OCI-LY3 (cell line): ENCODE data around the gene AGAP5.
"Not testable (repeated sequence)": the region's sequence is repeated elsewhere in the genome, so short reads cannot be mapped to it uniquely, and the experiment has no call there.

Source experiments
- H2AFZ ChIP-seq: fragments of 200-600, 300-600 bp; shearing (Covaris generic); 2 replicates; pipeline ENCODE4 v1.6.0; 2014; ENCODE audit warnings: antibody characterized with exemption, low read depth, low read length
- H3K27ac ChIP-seq: fragments of 200-600, 300-600 bp; sonication (generic); 2 replicates; pipeline ENCODE4 v1.5.1; 2014; ENCODE audit warnings: mild to moderate bottlenecking, low read length, moderate library complexity, mixed read lengths
- H3K27me3 ChIP-seq: fragments of 200-600, 300-600 bp; sonication (generic); 2 replicates; pipeline ENCODE4 v1.6.1; 2014; ENCODE audit warnings: low read depth, low read length, mixed read lengths
- H3K36me3 ChIP-seq: fragments of 200-600, 300-600 bp; sonication (generic); replicated peaks from 2 replicates; pipeline ENCODE3; 2014; ENCODE audit warnings: low read depth, low read length, mixed read lengths
- H3K4me1 ChIP-seq: fragments of 300-600, 200-600 bp; sonication (generic); 2 replicates; pipeline ENCODE4 v1.6.1; 2014; ENCODE audit warnings: low read length, mixed read lengths
- H3K4me2 ChIP-seq: fragments of 200-600, 300-600 bp; sonication (generic); 2 replicates; pipeline ENCODE4 v1.6.1; 2014; ENCODE audit warnings: low read length, mixed read lengths
- H3K4me3 ChIP-seq: fragments of 300-600, 200-600 bp; sonication (generic); 2 replicates; pipeline ENCODE4 v1.5.1; 2014; ENCODE audit warnings: antibody characterized with exemption, mild to moderate bottlenecking, low read length, moderate library complexity
- H3K79me2 ChIP-seq: fragments of 300-600, 200-600 bp; shearing (Covaris generic); 2 replicates; pipeline ENCODE4 v1.6.1; 2014; ENCODE audit warnings: mild to moderate bottlenecking, low read length, mixed read lengths
- H3K9ac ChIP-seq: fragments of 300-600, 200-600 bp; shearing (Covaris generic); 2 replicates; pipeline ENCODE4 v1.6.0; 2014; ENCODE audit warnings: mild to moderate bottlenecking, low read length, moderate library complexity
- H3K9me3 ChIP-seq: fragments of 200-600, 300-600 bp; shearing (Covaris generic); 2 replicates; pipeline ENCODE4 v1.6.1; 2014; ENCODE audit warnings: low read length, mixed read lengths; ENCODE audit not compliant: insufficient read depth
- H4K20me1 ChIP-seq: fragments of 200-600, 300-600 bp; sonication (generic); 2 replicates; pipeline ENCODE4 v1.6.1; 2016; ENCODE audit warnings: low read length, mixed read lengths; ENCODE audit not compliant: insufficient read depth
- CTCF ChIP-seq: fragments of 200-600, 300-600 bp; sonication (generic); IDR thresholded peaks from 2 replicates; pipeline ENCODE4 v1.5.1; 2014; ENCODE audit warnings: antibody characterized with exemption, low read length, low read depth
- EZH2phosphoT487 ChIP-seq: fragments of 200-600 bp; shearing (Covaris generic); IDR thresholded peaks from 2 replicates; pipeline ENCODE4 v1.6.1; 2018; ENCODE audit warnings: antibody characterized with exemption, mixed run types, low read depth

The AGAP5 gene

GRCh38 chr10:73732931-73733623 is 35.2 kb upstream of the AGAP5 start:
- H2AFZ ChIP-seq, result no peak overlapping the region
- no peaks in the 10 kb centered on the region for H3K4me1 ChIP-seq
- no peak overlapping the region for H3K9ac ChIP-seq
- H3K4me2 ChIP-seq, result no peak overlapping the region
- no peak overlapping the region for H3K27ac ChIP-seq
- H3K4me3 ChIP-seq, result no peak overlapping the region
- no peaks in the 10 kb centered on the region for H4K20me1 ChIP-seq
- TF ChIP-seq EZH2phosphoT487 (no peak), CTCF (no peak)
- H3K27me3 ChIP-seq, result no peaks in the 10 kb centered on the region
- H3K79me2 ChIP-seq, result peaks cover 26% of the 10 kb centered on the region
- no peaks in the 10 kb centered on the region for H3K9me3 ChIP-seq
- H3K36me3 ChIP-seq, result no peaks in the 10 kb centered on the region

GRCh38 chr10:73732426-73732825 is 34.5 kb upstream of the AGAP5 start:
- Histone ChIP-seq H3K36me3 (no peaks in the 10 kb centered on the region), H3K79me2 (peaks cover 26% of the 10 kb centered on the region), H3K9me3 (no peaks in the 10 kb centered on the region)

GRCh38 chr10:73731588-73732375 is 33.9 kb upstream of the AGAP5 start:
- peaks cover 26% of the 10 kb centered on the region for H3K79me2 ChIP-seq
- H3K36me3 ChIP-seq, result no peaks in the 10 kb centered on the region
- no peaks in the 10 kb centered on the region for H3K9me3 ChIP-seq
- no peaks in the 10 kb centered on the region for H3K4me1 ChIP-seq
- no peak overlapping the region for H3K9ac ChIP-seq
- no peak overlapping the region for H3K4me3 ChIP-seq
- H3K4me2 ChIP-seq, result peak overlapping the region; percentile 85; the same call in 1 of the 2 replicates
- TF ChIP-seq CTCF (no peak), EZH2phosphoT487 (no peak)
- H3K27ac ChIP-seq, result no peak overlapping the region
- no peak overlapping the region for H2AFZ ChIP-seq
- H3K27me3 ChIP-seq, result no peaks in the 10 kb centered on the region
- no peaks in the 10 kb centered on the region for H4K20me1 ChIP-seq

More at GRCh38 chr10:73732426-73732825, 34.5 kb upstream of the AGAP5 start:
- H3K27me3 ChIP-seq, result no peaks in the 10 kb centered on the region
- H2AFZ ChIP-seq, result no peak overlapping the region
- H4K20me1 ChIP-seq, result no peaks in the 10 kb centered on the region
- no peak overlapping the region for H3K4me3 ChIP-seq
- TF ChIP-seq EZH2phosphoT487 (no peak), CTCF (no peak)
- no peaks in the 10 kb centered on the region for H3K4me1 ChIP-seq
- no peak overlapping the region for H3K9ac ChIP-seq
- no peak overlapping the region for H3K27ac ChIP-seq
- no peak overlapping the region for H3K4me2 ChIP-seq

- Histone ChIP-seq H3K9me3 (no peaks in the 10 kb centered on the region), H3K36me3 (no peaks in the 10 kb centered on the region), H3K9ac (peak overlapping the region; percentile 83), H2AFZ (peak overlapping the region; percentile 85; the same call in 1 of the 2 replicates), H3K4me2 (peak overlapping the region; percentile 85), H4K20me1 (no peaks in the 10 kb centered on the region), H3K27ac (peak overlapping the region; percentile 71), H3K4me1 (no peaks in the 10 kb centered on the region), H3K79me2 (peaks cover 26% of the 10 kb centered on the region), H3K27me3 (no peaks in the 10 kb centered on the region), H3K4me3 (peak overlapping the region; percentile 96)
- TF ChIP-seq CTCF (no peak), EZH2phosphoT487 (no peak)
Observed at GRCh38 chr10:73730153-73730906, 32.4 kb upstream of the AGAP5 start.

- Histone ChIP-seq H3K4me3 (peak overlapping the region; percentile 96), H3K79me2 (peaks cover 26% of the 10 kb centered on the region), H3K27ac (peak overlapping the region; percentile 71; the same call in 1 of the 2 replicates), H3K4me2 (peak overlapping the region; percentile 80), H2AFZ (peak overlapping the region; percentile 85; the same call in 1 of the 2 replicates), H3K9ac (peak overlapping the region; percentile 83)
- not testable (repeated sequence) for H3K9me3 ChIP-seq, H3K4me1 ChIP-seq, H3K27me3 ChIP-seq, H4K20me1 ChIP-seq, H3K36me3 ChIP-seq
Observed at GRCh38 chr10:73729781-73730152, 31.9 kb upstream of the AGAP5 start.
